ENCODE data around the gene C1RL.

C1RL gene

GRCh38 chr12:7137908-7138307 lies 28.9 kb upstream of the C1RL start:
- no peak for DNase-seq (ENCODE audit: low read depth)

- no peak for DNase-seq (ENCODE audit: low read depth)
Measured at GRCh38 chr12:7136676-7137075, 27.7 kb upstream of the C1RL start.

DNA sequence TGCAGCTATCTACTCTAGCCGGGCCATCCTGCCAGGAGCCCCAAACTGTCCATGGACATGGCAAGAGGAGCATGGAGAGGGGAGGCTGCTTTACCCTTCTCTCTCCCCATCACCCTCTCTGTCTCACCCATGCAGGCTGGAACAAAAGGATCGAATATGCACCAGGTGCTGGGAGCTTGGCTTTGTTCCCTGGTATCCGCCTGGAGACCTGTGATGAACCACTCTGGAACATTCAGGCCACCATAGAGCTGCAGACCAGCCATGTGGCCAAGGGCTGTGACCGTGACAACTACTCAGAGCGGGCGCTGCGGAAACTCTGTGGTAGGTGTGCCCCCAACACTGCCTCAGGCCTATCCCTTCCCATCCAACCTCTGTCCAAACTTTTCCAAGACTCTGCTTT lies 27.1 kb upstream of the C1RL start:
- DNase-seq (ENCODE audit: low read depth): no peak

GRCh38 chr12:7134396-7135166 lies 25.6 kb upstream of the C1RL start:
- DNase-seq (ENCODE audit: low read depth): no peak

- DNase-seq (ENCODE audit: low read depth): no peak
Measured at GRCh38 chr12:7131502-7131866, 22.5 kb upstream of the C1RL start.

DNA sequence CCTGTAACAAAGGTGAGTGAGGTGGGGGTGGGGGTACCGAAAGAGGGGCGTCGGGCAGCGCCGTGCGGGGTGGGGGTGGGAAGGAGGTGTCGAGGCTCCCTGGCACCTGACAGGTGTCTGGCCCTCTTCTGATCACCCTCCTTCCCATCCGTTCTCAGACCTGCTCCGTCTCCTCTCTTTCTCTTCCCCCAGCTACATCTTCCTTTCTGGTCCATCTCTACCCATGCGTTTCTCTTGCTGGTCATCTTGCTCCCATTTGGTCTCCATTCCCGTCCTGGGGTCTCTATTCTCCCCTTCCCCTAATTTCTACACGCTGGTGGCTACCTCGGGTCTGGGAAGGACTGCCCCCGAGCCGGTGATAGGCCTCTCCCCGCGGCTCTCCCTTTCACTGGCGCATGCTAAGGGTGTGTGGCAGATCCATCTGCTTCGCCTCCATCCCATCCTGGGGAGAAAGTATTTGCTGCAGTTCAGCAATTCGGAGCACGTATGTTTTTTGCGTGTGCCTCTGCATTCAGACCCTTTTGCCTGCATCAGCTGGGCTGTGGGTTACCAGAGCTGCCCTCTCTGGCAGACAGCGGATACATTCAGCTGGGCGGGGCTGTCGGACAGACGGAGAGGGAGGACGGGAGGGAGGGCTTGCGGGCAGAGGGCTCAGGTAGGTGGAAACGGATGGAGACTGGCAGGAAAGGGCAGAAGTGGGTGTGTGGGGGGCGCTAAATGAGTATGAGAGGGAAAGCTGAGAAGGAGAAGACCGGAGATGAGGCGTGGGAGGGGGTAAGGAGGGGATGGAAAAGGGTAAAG lies 21.9 kb upstream of the C1RL start:
- no peak for DNase-seq (ENCODE audit: low read depth)

DNA sequence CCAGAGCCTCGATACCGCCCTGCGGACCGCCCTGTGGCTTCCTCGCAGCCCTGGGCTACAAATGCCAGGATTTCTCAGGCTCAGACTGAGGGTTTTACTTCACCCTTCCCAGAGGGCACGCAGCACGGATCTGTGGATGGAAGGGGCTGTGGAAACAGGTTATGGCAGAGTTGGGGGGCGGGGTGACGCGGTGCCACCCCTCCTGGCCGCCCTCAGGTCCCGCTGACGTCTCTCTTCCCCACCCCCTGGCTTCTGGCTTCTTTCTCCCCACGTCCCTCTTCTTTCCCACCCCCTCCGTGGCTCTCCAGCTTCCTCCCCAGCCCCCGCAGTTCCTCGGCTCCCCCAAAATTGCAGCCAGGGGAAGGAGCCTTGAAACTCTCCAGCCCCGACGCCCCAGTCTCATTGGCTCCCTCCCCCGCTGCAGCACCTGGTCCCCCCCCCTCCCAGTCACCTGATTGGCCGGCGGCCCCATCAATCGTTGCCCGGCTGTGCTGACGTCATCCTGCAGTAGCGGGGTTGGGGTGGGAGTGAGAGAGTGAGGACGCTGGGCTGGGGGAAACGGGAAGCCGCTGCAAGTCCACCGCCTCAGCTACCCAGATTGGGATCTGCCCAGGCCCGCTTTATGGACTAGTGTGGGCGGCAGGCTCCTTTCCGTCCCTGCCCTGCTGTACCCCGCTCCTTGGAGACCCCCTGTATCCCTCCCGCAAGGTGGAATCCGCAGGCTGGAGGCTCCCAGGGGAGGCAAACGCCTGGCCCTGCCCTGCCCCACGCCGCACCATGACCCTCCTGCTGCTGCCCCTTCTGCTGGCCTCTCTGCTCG lies 21.1 kb upstream of the C1RL start, which contains the start of gene CLSTN3:
Gene CLSTN3, plus strand, starts transcription at position 500 of the 820 bp plus-strand sequence. Its CDS starts 278 bp downstream, at position 778.
- DNase-seq (ENCODE audit: low read depth): no peak

- no peak for DNase-seq (ENCODE audit: low read depth)
Measured at GRCh38 chr12:7129287-7129871, 20.4 kb upstream of the C1RL start.

DNA sequence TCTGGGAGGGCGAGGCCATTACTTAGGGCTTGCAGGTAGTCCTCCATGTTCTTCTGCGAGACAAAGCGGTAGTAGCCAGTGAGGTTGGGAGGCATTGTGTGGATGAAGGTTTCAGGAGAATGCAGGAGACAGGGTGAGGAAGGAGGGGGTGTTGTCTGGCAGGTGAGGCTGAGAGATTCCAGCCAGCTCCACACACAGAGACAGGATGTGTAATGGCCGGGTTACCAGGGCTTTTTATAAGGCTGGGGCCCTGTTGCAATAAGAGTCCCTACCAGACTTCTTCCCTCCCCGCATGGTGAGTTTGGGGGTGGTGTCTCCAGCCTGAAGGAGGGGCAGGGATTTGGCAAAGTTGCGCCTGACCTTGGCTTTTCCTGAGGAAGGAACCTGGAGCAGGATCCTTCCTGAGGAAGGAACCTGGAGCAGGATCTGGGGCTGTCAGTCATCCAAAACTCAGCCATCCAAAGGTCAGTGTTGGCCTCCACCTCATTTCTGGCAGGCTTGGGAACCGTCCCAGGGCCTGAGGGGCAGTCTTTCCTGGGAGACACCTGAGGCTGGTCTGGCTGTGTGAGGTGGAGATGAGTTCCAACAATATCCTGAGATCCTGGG lies 19.8 kb upstream of the C1RL start, which contains the start of gene RBP5:
Gene RBP5, minus strand, starts transcription at position 209 of the 606 bp plus-strand sequence. Its CDS starts 114 bp downstream, at position 95.
- DNase-seq (ENCODE audit: low read depth): no peak

GRCh38 chr12:7127916-7128626 lies 19.1 kb upstream of the C1RL start:
- DNase-seq (ENCODE audit: low read depth): no peak

GRCh38 chr12:7125632-7126227 lies 16.7 kb upstream of the C1RL start:
- no peak for DNase-seq (ENCODE audit: low read depth)

GRCh38 chr12:7123806-7124522 lies 14.9 kb upstream of the C1RL start:
- DNase-seq (ENCODE audit: low read depth): no peak

DNA sequence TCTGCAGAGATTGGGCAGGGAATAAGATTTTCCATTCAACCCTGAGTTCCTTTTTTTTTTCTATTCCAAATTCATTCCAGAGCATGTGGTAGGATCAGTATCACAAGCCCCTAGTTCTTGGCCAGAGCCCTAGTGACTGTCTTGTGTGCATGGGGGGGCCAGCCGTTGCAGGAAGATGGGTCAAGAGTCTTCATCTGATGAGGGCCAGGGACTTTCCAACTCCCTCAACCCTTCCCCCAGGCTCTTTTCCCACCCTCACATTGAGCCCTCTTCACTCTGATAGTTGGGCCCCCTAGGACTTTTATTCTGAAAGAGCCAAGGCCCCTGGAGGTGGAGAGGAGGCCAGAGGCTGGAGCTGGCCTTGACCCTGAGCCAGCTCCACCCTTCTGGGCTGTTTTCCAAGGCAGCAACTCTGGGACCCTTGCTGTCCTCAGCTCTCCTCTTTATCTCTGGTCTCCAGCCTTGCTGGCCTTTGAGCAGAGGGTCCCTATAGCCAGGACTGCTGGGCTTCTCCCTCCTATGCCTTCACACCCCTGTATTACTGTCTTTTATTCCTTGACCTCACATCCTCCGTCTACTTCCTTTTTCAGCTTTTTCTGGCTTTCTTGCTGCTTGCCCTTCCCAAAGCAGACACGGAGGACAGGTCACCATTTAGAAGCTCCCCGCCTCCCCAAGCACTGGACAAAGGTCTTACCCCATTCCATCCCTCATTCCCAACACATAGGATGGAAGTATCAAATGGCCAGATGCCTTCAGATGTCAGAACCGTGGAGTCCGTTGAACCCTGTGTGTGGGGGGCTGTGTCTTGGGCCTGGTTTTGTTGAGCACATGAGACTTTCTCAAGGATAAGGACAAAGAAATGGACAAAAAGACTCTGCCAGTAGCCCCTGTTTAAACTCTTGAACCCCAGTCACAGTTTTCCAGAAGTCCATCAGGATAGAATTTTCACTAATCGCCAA lies 14.1 kb upstream of the C1RL start:
- no peak for DNase-seq (ENCODE audit: low read depth)

DNA sequence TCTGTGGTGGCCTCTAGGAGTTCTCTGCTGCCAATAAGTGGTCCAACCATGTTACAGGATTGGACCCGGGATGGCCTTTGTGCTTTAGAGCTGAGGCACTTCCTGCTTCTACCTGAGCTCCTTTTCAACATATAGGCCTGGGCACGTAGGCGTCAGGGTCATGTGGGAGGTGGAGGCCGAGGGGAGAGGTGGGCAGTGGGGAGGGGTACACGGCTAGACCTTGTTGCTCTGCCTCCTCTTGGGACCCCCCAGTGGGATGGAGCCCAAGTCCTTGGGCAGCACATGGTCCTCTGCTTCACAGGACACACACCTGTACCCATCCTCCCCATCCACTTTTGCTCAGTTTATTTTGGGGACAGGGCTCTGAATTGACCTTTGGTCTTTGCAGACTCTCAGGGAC lies 12.3 kb upstream of the C1RL start:
- DNase-seq (ENCODE audit: low read depth): no peak

DNA sequence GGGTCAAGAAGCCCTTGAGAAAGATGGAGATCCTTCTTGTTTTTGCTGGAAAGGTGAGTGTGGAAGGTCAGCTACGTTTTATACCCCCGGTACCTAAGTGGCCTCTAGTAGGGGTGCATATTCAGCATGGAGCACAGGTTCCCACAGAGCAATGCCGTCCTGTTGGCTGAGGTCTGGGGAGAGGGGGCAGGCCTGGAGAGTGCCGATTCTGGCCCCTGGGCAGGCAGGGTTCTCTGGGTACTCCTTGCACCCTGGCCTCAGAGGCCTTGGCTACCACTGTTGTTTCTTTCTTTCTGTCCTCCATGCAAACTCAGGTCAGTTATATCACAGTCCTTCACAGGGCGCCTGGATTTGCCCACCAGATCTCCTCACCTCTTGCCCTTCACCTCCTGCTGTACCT lies 11.2 kb upstream of the C1RL start:
- no peak for DNase-seq (ENCODE audit: low read depth)

DNA sequence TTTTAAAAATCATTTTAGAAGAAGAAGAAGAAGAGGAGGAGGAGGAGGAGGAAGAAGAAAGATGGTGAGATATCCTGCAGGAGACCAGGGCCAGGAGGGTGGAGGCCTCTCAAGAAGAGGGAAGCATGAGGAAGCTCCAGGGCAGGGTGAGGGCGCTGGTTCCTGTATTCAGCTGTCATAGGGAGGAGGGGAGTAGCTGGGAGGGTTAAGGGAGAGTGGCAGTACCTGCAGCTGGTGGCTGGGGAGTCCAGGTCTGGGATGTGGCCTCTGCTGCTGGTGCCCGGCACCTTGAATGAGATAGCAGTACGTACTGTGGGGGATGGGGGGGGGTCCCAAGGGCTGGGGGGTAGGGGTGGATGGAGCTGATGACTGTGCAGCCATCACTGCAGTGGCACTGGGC lies 9.9 kb upstream of the C1RL start:
- no peak for DNase-seq (ENCODE audit: low read depth)

DNA sequence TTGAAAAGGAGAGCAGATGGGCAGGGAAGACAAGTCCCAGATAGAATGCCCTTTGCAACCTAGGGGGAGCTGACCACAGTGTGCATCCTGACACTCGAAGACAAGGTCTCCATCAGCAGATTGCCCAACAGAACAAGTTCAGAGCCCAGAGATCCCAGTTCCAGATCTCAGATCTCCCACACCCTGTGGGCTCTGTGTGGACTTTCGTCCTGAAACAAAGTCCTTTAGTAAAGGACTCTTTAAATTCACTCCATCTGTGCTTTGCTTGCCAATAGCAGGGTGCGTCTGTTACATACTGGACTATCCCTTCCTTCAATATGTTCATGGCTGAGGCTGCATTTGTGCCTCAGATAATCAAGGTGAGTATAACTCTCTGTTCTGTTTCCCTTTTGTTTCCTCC lies 8.7 kb upstream of the C1RL start:
- DNase-seq (ENCODE audit: low read depth): no peak

GRCh38 chr12:7116916-7117315 lies 7.9 kb upstream of the C1RL start:
- no peak for DNase-seq (ENCODE audit: low read depth)

- no peak for DNase-seq (ENCODE audit: low read depth)
Measured at GRCh38 chr12:7116196-7116595, 7.2 kb upstream of the C1RL start.
